Right lobe of liver (tissue), 4 donors: ENCODE measurements around the gene NUP62CL.

Experiments used
- CTCF ChIP-seq, 4 donors: fragments of 200-600 bp in 3 of 4; fragments of 450-650 bp in 1 of 4; IDR thresholded peaks; one replicate each; pipeline versions ENCODE4 v1.5.1 to v1.8.0; 2016 to 2022; ENCODE audit warnings: antibody characterized with exemption in 4 of 4, mild to moderate bottlenecking in 2 of 4
- POLR2A ChIP-seq: fragments of 450-650 bp; IDR thresholded peaks from one replicate; pipeline ENCODE4 v1.6.1; 2017; ENCODE audit warnings: antibody characterized with exemption, mild to moderate bottlenecking
- donor health status: DM: no; HTN: no; CAD: no.
- donor health status: DM: no; HTN: no; CAD: no.
- donor health status: DM: no; HTN: yes; CAD: no.

GRCh38 chrX:107213477-107213876, 7.2 kb upstream of the NUP62CL start:
- TF ChIP-seq CTCF (IDR thresholded peaks at IDR 0.05) (no peak), POLR2A (no peak)
